GM19035 (cell line): ENCODE results near the gene RPL18A.
"Not testable (repeated sequence)": the region's sequence is repeated elsewhere in the genome, so short reads cannot be mapped to it uniquely, and the experiment has no call there.

Experiments
- ATAC-seq: cut with Tn5 transposase; IDR thresholded peaks from one replicate; pipeline ENCODE4 v1.9.1; 2021; ENCODE audit not compliant: unreplicated experiment

The RPL18A gene

DNA sequence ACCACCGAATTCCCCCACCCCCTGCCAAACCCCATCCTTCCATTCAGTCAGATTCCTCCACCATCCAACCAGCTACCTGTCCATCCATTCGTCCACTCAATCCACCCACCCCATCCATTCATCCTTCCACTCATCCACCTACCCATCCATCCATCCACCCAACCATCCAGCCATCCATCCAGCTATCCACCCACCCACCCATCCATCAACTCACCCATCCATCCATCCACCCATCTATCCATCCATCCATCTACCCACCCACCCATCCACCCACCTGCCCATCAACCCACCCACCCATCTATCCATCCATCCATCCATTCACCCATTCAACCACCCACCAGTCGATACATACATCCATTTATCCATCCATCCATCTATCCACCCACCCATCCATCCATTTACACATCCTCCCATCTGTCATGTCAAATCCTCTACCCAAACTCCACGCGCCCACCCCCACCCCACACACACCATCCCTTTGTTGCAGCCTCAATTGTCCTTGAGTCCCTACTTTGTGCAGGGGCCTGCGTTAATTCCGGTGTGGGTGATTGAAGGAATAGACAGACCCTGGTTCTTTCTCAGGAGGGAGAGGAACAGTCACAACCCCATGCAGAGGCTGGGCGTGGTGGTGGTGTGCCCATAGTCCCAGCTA, 6.7 kb downstream of the RPL18A start:
- no peak for ATAC-seq

DNA sequence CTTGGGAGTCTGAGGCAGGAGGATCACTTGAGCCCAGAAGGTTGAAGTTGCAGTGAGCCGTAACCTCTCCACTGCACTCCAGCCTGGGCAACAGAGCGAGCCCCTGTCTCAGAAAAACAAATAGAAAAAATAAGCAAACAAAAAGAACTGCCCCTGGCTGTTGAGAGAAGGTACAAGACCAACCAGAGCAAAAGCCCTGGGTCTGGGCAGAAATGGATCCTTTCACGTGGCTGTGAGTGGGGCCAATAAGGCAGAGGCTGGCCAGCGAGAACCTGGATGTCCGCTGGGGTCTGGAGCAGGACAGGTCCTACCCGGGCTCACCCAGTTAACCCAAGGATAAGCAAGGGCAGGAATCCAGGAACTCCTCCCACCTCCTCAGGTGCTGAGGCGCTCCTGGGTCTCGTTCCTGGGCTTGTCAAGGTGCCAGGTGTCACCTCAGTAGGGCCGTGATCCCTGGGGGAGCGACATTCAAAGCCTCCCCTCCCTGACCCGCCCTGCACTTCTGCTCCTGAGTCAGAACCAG, 7.3 kb downstream of the RPL18A start:
- ATAC-seq = no peak

DNA sequence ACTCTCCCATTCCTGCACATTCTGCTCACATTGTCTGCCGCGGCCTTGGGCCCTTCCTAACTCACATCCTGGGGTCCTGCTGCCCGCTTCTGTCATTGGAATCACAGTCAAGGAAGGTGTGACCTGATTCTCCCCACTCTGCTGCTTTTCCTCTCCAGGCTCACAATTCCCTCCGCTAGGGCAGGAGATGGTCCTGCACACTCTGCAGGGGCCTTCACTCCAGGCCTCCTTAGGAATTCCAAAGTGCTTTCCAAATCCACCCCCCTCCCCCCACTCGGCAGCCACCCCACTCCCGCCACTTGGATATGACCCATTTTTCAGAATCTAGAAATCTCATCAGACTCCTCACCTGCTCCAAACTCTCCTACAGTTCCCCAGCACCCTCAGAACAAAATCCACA, 9.0 kb downstream of the RPL18A start:
- no peak for ATAC-seq

DNA sequence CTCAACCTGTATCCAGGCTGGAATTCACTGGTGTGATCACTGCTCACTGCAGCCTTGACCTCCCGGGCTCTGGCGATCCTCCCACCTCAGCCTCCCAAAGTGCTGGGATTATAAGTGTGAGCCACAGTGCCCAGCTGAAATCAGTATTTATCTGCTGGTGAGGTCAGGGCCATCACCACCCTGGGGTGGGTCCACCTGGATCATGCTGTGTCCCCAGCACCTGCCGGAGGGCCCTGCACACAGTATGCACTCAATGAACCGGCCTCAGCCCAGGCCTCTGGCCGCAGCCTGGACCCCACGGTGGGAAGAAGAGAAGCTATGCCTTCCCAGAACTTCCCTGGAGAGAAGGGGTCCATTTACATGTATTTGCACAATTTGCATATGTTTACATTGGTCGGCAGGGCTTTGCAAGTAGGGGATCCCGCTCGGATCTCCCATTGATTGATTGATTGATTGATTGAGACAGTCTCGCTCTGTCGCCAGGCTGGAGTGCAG, 9.5 kb downstream of the RPL18A start:
- no peak for ATAC-seq

DNA sequence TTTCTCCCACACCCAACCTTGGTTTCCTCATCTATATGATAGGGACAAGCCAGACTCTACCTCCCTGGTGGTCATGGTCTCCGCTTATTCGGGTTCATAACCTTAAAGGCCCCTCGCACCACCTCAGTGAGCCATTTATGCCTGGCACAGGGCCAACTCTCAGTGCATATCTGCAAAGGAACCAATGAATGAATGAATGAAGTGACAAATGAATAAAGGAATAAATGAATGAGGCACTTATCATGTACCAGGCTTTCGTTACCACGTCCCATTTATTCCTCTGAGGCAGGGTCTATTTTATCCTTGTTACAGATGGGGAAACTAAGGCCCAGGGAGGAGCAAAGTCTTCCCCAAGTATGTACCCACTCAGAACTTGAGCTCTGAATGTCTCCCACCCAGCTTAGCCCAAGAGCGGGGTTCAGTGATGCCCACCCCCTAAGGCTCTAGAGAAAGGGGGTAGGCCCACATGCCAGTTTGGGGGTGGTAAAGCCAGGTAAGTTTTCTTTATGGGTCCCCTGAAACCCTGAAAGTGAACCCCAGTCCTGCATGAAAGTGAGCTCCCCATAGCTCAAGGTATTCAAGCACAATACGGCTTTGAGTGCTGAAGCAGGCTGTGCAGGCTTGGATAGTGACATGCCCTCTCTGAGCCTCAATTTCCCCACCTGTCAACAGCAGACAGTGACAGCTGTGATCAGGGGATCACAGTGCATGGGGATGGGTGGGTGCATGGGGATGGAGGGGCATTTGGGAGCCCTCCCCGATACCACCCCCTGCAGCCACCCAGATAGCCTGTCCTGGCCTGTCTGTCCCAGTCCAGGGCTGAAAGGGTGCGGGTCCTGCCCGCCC, 11.5 kb downstream of the RPL18A start:
- ATAC-seq = no peak

DNA sequence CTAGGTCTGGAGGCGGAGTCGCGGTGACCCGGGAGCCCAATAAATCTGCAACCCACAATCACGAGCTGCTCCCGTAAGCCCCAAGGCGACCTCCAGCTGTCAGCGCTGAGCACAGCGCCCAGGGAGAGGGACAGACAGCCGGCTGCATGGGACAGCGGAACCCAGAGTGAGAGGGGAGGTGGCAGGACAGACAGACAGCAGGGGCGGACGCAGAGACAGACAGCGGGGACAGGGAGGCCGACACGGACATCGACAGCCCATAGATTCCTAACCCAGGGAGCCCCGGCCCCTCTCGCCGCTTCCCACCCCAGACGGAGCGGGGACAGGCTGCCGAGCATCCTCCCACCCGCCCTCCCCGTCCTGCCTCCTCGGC, 12.2 kb downstream of the RPL18A start, which contains the start of gene SLC5A5:
Gene SLC5A5 (plus strand): TSS at position 68 of the 373 bp plus-strand sequence. CDS start 375 bp downstream, outside the sequence.
- ATAC-seq = no peak

DNA sequence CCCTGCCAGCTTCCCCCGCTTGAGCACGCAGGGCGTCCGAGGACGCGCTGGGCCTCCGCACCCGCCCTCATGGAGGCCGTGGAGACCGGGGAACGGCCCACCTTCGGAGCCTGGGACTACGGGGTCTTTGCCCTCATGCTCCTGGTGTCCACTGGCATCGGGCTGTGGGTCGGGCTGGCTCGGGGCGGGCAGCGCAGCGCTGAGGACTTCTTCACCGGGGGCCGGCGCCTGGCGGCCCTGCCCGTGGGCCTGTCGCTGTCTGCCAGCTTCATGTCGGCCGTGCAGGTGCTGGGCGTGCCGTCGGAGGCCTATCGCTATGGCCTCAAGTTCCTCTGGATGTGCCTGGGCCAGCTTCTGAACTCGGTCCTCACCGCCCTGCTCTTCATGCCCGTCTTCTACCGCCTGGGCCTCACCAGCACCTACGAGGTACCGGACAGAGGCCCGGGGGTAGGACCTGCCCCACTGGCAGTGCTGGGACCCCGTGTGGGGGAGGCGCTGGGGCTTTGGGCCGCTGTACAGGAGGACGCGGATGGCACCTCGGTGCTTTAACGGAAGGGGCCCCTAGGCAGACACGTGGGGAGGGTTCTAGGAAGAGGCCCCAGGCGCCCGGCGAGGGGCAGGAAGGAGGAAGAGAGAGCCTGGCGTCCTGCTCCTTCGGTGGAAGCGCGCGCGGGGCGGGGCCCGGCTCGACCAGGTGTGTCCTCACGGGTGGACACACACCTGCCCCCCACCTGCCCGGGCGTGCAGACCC, 12.7 kb downstream of the RPL18A start:
- no peak for ATAC-seq

DNA sequence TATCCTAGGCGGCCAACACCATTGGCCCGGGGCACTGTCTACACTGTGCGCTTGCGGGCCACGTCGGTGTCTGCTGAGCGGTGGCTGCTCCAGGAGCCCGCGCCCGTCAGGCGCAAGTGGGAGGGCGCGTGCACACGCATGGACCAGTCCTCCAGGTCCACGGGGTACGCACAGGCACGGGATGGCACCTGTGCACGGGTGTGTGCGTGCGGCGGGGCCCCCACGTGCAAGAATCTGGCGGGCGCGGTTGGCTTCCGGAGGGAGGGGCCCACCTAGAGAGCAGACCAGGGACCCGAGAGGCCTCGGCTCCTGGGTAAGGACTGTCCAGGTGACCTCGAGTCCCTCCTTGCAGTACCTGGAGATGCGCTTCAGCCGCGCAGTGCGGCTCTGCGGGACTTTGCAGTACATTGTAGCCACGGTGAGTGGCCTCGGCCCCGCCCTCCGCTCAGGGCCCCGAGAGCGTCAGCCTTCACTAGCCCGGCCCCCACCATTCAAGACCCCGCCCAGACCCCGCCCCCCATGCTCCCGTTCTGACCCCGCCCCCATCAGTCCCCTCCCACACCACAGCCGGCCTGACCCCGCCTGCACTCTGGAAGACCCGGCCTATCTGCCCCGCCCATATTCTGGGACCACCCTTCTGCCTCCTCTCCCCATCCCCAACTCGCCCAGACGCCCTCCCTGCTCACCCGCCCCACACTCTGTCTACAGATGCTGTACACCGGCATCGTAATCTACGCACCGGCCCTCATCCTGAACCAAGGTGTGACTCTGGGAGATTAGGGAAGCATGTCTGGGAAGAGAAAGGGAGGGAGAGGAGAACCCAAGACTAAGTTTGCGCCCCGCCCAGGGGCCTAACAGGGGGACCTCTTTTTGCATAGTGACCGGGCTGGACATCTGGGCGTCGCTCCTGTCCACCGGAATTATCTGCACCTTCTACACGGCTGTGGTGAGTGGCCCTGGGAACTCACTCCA, 14.4 kb downstream of the RPL18A start:
- ATAC-seq = no peak

DNA sequence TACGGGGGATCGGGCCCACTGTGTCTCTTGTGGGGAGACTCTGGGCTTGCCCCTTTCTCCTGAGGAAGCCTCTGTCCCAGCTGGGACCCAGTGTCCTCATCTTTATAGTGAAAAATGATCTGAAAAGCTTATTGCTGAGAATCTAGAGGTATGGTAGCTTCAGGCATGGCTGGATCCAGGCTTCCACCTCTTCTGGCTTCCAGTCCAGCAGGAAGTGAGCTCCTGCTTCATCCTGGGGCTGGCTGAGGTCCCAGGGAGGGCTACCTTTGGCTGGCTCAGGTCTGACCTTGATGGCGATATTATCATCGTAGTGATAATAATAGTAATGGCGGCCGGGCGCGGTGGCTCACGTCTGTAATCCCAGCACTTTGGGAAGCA, 15.0 kb downstream of the RPL18A start:
- ATAC-seq = no peak

DNA sequence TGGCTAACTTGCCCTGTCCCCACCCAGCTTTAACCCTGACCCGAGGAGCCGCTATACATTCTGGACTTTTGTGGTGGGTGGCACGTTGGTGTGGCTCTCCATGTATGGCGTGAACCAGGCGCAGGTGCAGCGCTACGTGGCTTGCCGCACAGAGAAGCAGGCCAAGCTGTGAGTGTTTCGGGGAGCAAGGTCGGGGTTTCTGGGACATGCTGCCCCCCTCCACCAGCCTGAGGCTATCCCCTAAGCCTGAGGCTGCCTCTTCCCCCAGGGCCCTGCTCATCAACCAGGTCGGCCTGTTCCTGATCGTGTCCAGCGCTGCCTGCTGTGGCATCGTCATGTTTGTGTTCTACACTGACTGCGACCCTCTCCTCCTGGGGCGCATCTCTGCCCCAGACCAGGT, 18.0 kb downstream of the RPL18A start:
- no peak for ATAC-seq

DNA sequence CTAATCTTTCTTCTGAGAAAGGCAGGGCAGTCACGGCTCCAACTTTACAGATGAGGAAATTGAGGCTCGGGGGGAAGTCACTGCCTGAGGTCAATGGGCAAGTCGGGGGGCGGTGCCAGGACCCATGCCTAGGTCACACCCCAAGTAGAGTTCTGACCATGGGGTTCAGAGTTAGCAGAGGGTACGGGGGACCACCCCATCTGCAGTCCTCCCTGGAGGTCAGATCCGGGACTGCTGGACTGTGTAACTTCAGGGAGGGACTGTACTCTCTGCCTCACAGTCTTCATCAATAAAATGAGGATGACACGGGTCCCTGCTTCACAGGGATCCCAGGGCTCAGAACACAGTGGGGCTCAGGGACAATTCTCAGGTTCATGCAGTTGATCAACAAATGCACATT, 19.8 kb downstream of the RPL18A start:
- no peak for ATAC-seq

DNA sequence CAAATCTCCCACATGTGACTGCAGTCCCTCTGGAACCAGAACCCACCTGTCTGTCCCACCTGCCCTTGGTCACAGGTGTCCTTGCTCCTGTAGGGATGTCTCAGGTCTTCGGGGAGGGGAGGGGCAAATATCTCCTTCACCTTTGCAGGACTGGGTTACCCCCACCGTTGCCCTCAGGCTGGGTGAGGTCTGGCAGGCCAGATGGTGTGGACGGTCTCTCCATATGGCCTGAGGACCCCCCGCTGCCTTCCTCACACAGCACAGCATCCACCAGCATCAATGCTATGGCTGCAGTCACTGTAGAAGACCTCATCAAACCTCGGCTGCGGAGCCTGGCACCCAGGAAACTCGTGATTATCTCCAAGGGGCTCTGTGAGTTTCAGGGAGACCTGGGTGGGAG, 22.0 kb downstream of the RPL18A start:
- ATAC-seq = no peak

DNA sequence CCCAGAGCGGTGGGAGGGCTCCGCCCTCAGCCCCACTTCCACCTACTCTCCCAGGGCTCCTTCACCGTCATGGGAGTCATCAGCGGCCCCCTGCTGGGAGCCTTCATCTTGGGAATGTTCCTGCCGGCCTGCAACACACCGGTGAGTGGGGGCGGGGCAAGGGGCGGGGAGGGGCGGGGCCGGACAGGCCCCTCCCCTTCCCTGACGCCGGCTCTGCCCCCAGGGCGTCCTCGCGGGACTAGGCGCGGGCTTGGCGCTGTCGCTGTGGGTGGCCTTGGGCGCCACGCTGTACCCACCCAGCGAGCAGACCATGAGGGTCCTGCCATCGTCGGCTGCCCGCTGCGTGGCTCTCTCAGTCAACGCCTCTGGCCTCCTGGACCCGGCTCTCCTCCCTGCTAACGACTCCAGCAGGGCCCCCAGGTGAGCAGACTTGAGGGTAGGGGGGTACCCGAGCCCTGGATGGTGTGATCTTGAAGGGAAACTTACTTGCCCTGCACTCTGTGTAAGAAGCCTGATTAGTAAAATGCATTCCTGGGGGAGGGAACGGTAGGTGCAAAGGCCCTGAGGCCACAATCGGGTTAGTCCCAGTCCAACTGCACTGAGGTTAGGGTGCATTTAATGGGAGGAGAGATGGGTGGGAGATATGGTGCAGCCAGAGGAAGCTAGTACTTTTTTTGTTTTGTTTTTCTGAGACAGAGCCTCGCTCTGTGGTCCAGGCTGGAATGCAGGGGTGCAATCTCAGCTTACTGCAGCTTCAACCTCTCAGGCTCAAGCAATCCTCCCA, 24.1 kb downstream of the RPL18A start:
- no peak for ATAC-seq

DNA sequence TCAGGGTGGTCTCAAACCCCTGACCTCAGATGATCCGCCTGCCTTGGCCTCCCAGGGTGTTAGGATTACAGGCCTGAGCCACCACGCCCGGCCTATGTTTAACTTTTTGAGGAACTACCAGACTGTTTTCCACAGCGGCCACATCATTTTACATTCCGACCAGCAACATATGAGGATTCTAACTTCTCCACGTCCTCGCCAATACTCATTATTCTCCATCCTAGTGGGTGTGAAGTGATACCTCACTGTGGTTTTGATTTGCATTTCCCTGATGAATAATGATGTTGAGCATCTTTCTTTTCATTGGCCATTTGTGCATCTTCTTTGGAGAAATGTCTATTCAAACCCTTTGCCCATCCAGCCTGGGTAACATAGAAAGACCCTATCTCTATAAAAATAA, 26.8 kb downstream of the RPL18A start:
- no peak for ATAC-seq

DNA sequence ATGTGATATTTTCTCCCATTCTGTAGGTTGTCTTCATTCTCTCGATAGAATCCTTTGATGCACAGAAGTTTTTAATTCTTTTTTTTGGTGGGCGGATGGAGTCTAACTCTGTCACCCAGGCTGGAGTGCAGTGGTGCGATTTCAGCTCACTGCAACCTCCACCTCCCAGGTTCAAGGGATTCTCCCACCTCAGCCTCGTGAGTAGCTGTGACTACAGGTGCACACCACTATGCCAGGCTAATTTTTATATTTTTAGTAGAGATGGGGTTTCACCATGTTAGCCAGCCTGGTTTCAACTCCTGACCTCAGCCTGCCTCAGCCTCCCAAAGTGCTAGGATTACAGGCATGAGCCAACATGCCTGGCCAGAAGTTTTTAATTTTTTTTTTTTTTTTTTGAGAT, 27.5 kb downstream of the RPL18A start:
- not testable (repeated sequence) for ATAC-seq

DNA sequence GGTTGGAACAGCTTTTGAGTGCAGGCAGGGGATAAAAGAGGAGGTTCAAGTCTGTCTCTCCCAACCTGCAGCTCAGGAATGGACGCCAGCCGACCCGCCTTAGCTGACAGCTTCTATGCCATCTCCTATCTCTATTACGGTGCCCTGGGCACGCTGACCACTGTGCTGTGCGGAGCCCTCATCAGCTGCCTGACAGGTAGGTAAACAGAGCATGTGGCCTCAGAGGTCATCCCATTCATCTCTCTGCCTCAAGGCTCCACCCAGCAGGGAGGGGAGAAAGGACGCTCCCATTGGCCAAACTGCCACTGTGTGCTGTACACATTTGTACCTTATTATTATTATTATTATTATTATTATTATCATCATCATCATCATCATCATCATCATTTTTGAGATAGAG, 28.6 kb downstream of the RPL18A start:
- ATAC-seq = no peak

DNA sequence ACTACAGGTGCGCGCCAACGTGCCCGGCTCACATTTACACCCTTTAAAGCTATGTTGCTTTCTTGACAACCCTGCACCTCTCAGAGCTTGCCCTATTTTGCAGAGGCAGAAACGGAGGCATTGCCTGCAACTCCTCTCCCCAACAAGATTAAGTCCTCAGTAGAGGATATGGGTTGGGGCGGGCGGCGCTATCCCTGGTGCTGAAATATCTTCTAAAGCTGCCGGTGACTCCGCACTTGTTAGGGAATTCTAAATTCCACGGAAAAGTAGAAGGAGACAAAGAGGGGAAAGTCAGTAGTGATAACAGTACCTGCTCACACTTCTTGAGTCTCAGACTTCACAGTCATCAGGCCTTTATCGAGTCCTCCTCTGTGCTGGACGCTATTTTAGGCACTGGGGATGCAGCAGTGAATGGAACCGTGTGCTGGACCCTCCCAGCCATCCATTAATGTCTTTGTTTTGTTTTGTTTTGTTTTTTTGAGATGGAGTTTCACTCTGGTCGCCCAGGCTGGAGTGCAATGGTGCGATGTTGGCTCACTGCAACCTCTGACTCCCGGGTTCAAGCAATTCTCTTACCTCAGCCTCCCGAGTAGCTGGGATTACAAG, 30.0 kb downstream of the RPL18A start:
- ATAC-seq = no peak

DNA sequence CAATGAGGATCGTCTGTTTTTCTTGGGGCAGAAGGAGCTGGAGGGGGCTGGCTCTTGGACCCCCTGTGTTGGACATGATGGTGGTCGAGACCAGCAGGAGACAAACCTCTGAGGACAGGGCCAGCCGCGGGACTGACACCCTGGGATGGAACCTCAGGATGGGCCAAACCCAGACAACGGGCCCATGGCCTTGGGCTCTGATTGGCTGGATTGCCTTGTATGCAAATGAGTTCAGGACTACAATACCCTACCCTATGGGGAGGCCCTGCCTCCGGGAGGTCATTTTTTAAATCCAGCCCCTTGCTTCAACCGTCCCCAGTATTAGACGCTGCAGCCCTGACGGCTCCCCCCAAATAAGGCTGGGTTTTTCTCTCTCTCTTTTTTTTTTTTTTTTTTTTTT, 34.1 kb downstream of the RPL18A start:
- no peak for ATAC-seq

DNA sequence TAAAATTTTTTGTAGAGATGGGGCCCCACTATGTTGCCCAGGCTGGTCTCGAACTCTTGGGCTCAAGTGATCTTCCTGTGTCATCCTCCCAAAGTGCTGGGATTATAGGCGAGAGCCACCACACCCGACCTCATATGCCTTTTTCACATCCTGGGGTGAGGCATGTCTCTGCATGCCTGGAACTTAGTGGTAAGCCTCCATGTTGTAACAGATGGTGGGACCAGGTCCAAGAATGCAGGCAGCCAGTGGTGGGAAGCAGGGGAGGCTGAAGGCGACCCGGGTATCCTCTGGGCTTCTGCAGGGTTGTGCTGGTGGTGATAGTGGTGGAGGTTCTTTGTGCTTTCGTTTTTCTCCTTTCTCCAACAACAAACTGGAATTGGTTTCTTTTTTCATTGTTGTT, 43.0 kb downstream of the RPL18A start:
- ATAC-seq = no peak
